Right lobe of liver (tissue), 6 donors: Measurements from ENCODE around the gene SMOC1. TPM values are rescaled to one million over a fixed set of nuclear protein-coding genes. Genes with fewer than 3 reads are reported as not detected.

Experiments
- ATAC-seq, 4 donors: fragments of 200-7000 bp; cut with Tn5 transposase; one replicate each; pipeline ENCODE4 v1.9.1; 2020; ENCODE audit warnings: mild to moderate bottlenecking in 4 of 4, moderate library complexity in 4 of 4
- DNase-seq, 3 donors: peaks; one replicate each; pipeline ENCODE4 v3.0.0-alpha.2; 2020
- H3K27ac ChIP-seq, 3 donors: fragments of 200-600 bp; one replicate each; pipeline ENCODE4 v1.8.0; 2022
- H3K27me3 ChIP-seq, 2 donors: fragments of 200-600 bp; one replicate each; pipeline ENCODE4 v1.8.0; 2022
- H3K36me3 ChIP-seq, 4 donors: fragments of 200-600 bp; sonication (generic) in 1 of 4; one replicate each; pipeline versions ENCODE4 v1.5.1 to v1.8.0; 2017 to 2022; ENCODE audit warnings: control low read depth in 1 of 4
- H3K4me1 ChIP-seq, 4 donors: fragments of 200-600 bp; sonication (generic) in 1 of 4; one replicate each; pipeline versions ENCODE4 v1.5.1 to v1.8.0; 2017 to 2022; ENCODE audit warnings: control low read depth in 1 of 4
- H3K4me3 ChIP-seq, 3 donors: fragments of 200-600 bp; one replicate each; pipeline ENCODE4 v1.8.0; 2022
- H3K9me3 ChIP-seq, 4 donors: fragments of 200-600 bp; sonication (generic) in 1 of 4; one replicate each; pipeline versions ENCODE4 v1.5.1 to v1.8.0; 2017 to 2022; ENCODE audit warnings: control low read depth in 1 of 4
- CTCF ChIP-seq, 4 donors: fragments of 200-600 bp in 3 of 4; fragments of 450-650 bp in 1 of 4; IDR thresholded peaks; one replicate each; pipeline versions ENCODE4 v1.5.1 to v1.8.0; 2016 to 2022; ENCODE audit warnings: antibody characterized with exemption in 4 of 4, mild to moderate bottlenecking in 2 of 4
- POLR2A ChIP-seq: fragments of 450-650 bp; IDR thresholded peaks from one replicate; pipeline ENCODE4 v1.6.1; 2017; ENCODE audit warnings: antibody characterized with exemption, mild to moderate bottlenecking
- WGBS: methylation state at CpG from one replicate; pipeline ENCODE4 v1.1.6; 2018; ENCODE audit warnings: low coverage, low lambda C conversion rate; ENCODE audit not compliant: insufficient coverage; ENCODE audit errors: missing lambda C conversion rate; 5-methylcytosine and 5-hydroxymethylcytosine counted together
- intact Hi-C, 2 donors: fragments of 100-400 bp; cut with DNase I; formaldehyde crosslinking; loops; one replicate each; pipeline versions ENCODE4 v1.11.2 to v1.14.1; 2022
- total RNA-seq, 6 experiments: library from RNA; depleted of rRNA in 2 of 6; stranded (reverse); fragments of >200 nt in 2 of 6; fragmentation: NEBNext Ultra II Directional in 3 of 6; extraction: Animal tissue kit (Norgen Biotek cat#: 25700) in 3 of 6; gene quantifications; one replicate each; pipeline versions ENCODE4 v1.1.0 to v1.2.4, GENCODE V29; 2016 to 2023
- donor health status: DM: no; HTN: yes; CAD: no.
- donor health status: DM: no; HTN: no; CAD: no.
- donor health status: DM: no; HTN: no; CAD: no.
- donor health status: DM: no; HTN: yes; CAD: no.
- donor health status: DM: no; HTN: yes; CAD: no.

Gene SMOC1
- total RNA-seq, 6 experiments from 2014 or later: 22.3 to 88.5 (median 45.4) TPM

- no peak for DNase-seq
- H3K4me1 ChIP-seq: no peaks in the 10 kb centered on the region
- ATAC-seq: peak in 1 of 4 donors; percentile 20
- 71% methylated on average over 1 of the region's 1 CpG for WGBS
- intact Hi-C loops: no loop called here
- no peaks in the 10 kb centered on the region for H3K36me3 ChIP-seq
- TF ChIP-seq CTCF (IDR thresholded peaks at IDR 0.05) (peak in 1 of 4 donors; percentile 14), POLR2A (no peak)
- H3K9me3 ChIP-seq: no peaks in the 10 kb centered on the region
- H3K27ac ChIP-seq: no peak overlapping the region
- no peak overlapping the region for H3K4me3 ChIP-seq
- H3K27me3 ChIP-seq: no peaks in the 10 kb centered on the region
These were observed 157.4 kb downstream of the SMOC1 start for GRCh38 chr14:70036665-70037064.

GRCh38 chr14:70043001-70043400 is 163.8 kb downstream of the SMOC1 start:
- H3K4me1 ChIP-seq: peaks cover 0 to 7% (median 0%) of the 10 kb centered on the region in 4 donors
- WGBS: 100% methylated on average over 1 of the region's 2 CpGs
- DNase-seq: no peak
- H3K27ac ChIP-seq: no peak overlapping the region
- H3K9me3 ChIP-seq: no peaks in the 10 kb centered on the region
- no peaks in the 10 kb centered on the region for H3K36me3 ChIP-seq
- intact Hi-C loops: loop anchor here in 1 of 2 donors (10.0 kb wide), 1 partner anchor 272 kb away; no protein-coding TSS in a partner anchor
- TF ChIP-seq CTCF (IDR thresholded peaks at IDR 0.05) (no peak), POLR2A (no peak)
- H3K4me3 ChIP-seq: no peak overlapping the region
- no peaks in the 10 kb centered on the region for H3K27me3 ChIP-seq
- ATAC-seq: no peak

- no peaks in the 10 kb centered on the region for H3K36me3 ChIP-seq
- H3K9me3 ChIP-seq: no peaks in the 10 kb centered on the region
- no peak overlapping the region for H3K27ac ChIP-seq
- 72% methylated on average over 4 of the region's 4 CpGs for WGBS
- no peaks in the 10 kb centered on the region for H3K27me3 ChIP-seq
- DNase-seq: no peak
- no peak for ATAC-seq
- no peak overlapping the region for H3K4me3 ChIP-seq
- intact Hi-C loops: loop anchor here in 1 of 2 donors (10.0 kb wide), 1 partner anchor 269 kb away; no protein-coding TSS in a partner anchor
- TF ChIP-seq POLR2A (no peak), CTCF (IDR thresholded peaks at IDR 0.05) (no peak)
- H3K4me1 ChIP-seq: peaks cover 0 to 11% (median 0%) of the 10 kb centered on the region in 4 donors
These were observed 166.1 kb downstream of the SMOC1 start for GRCh38 chr14:70045310-70045709.

GRCh38 chr14:70045844-70046535 is 166.8 kb downstream of the SMOC1 start:
- TF ChIP-seq CTCF (IDR thresholded peaks at IDR 0.05): peak; percentile 83 to 92 (median 88)
- TF ChIP-seq POLR2A: no peak
- WGBS: 33% methylated on average over 13 of the region's 22 CpGs
- Histone ChIP-seq H3K9me3 (no peaks in the 10 kb centered on the region), H3K27me3 (no peaks in the 10 kb centered on the region), H3K36me3 (no peaks in the 10 kb centered on the region), H3K4me1 (peaks cover 0 to 11% (median 0%) of the 10 kb centered on the region in 4 donors), H3K4me3 (no peak overlapping the region), H3K27ac (no peak overlapping the region)
- ATAC-seq (peak; percentile 98 to 99 (median 99)), DNase-seq (peak; percentile 81 to 85 (median 84))
- intact Hi-C loops: loop anchor here in 1 of 2 donors (10.0 kb wide), 1 partner anchor 269 kb away; no protein-coding TSS in a partner anchor
